Calu3 (cell line): ENCODE results near the gene VWF. TPM values are rescaled to one million over a fixed set of nuclear protein-coding genes. Genes with fewer than 3 reads are reported as not detected.

Experiments used
- BruUV-seq: library from RNA; stranded (reverse); fragments of 400-500 nt; replicated peaks from 2 replicates; lab custom pipeline; 2021; lab: Mats Ljungman, UMichigan
- CTCF ChIA-PET: fragments of 300-600 bp; sonication (Branson Sonifier 250); formaldehyde crosslinking; loops from one replicate; lab custom pipeline; 2022; ENCODE audit warnings: antibody characterized with exemption; lab: Charles Lee
- DNase-seq: peaks from one replicate; pipeline ENCODE4 v3.0.0; 2022
- H3K27ac Mint-ChIP-seq: one replicate; pipeline ENCODE4 v1.8.0; 2022; ENCODE audit warnings: mixed read lengths; ENCODE audit not compliant: unreplicated experiment
- H3K27me3 Mint-ChIP-seq: one replicate; pipeline ENCODE4 v1.8.0; 2022; ENCODE audit warnings: mixed read lengths; ENCODE audit not compliant: unreplicated experiment
- H3K36me3 Mint-ChIP-seq: one replicate; pipeline ENCODE4 v1.8.0; 2022; ENCODE audit warnings: mild to moderate bottlenecking, moderate library complexity, mixed read lengths; ENCODE audit not compliant: insufficient read depth, unreplicated experiment
- H3K4me1 Mint-ChIP-seq: one replicate; pipeline ENCODE4 v1.8.0; 2022; ENCODE audit warnings: mild to moderate bottlenecking, low read depth, mixed read lengths; ENCODE audit not compliant: unreplicated experiment
- H3K4me3 Mint-ChIP-seq: one replicate; pipeline ENCODE4 v1.8.0; 2022; ENCODE audit warnings: mild to moderate bottlenecking, low read depth, moderate library complexity, mixed read lengths; ENCODE audit not compliant: unreplicated experiment
- H3K9me3 Mint-ChIP-seq: one replicate; pipeline ENCODE4 v1.8.0; 2022; ENCODE audit warnings: low read depth, mixed read lengths; ENCODE audit not compliant: unreplicated experiment
- intact Hi-C: fragments of 100-400 bp; cut with micrococcal nuclease; formaldehyde crosslinking; loops from one replicate; pipeline ENCODE4 v1.10.0; 2022; ENCODE audit not compliant: unreplicated experiment
- total RNA-seq: library from RNA; stranded (reverse); gene quantifications from 2 replicates; pipeline ENCODE4 v1.2.3, GENCODE V29; 2022
- TF ChIP-seq, protein P1 (sequence below): fragments of 200-600 bp; IDR thresholded peaks from one replicate; pipeline ENCODE4 v1.8.0; 2022; ENCODE audit warnings: antibody characterized with exemption; ENCODE audit not compliant: unreplicated experiment

VWF gene
- total RNA-seq, 1 experiment from 2014 or later = not detected

DNA sequence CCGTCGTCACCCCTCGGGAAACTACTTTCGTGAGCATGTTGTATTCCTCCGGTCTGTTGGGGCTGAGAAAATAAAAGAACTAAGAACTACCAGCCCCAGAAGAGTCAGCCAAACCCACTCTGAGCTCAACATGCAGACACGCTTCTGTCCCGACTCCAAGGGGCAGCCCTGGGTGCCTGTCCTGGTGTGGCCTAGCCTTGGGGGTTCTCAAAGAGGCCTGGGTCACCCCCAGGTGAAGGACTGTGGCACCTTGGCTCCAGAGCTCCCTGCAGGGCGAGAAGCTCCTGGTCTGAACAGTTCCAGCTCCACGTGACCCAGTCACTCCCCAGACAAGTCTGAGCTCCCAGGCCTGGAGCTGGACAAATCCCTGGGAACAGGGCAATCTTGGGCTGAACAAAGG is 87.0 kb downstream of the VWF start:
- intact Hi-C loops = no loop called here
- no peak overlapping the region for H3K4me3 Mint-ChIP-seq
- DNase-seq = no peak
- H3K4me1 Mint-ChIP-seq = no peaks in the 10 kb centered on the region
- CTCF ChIA-PET = interaction anchor here (0.8 to 4.4 kb wide), 7 partner anchors 18 to 51 kb away, joined by 3 to 88 read pairs (median 4); no protein-coding TSS in a partner anchor
- peaks cover 57% of the 10 kb centered on the region for H3K27me3 Mint-ChIP-seq
- peaks cover 9% of the 10 kb centered on the region for H3K36me3 Mint-ChIP-seq
- no TSS peak for BruUV-seq
- TF ChIP-seq, protein P1, sequence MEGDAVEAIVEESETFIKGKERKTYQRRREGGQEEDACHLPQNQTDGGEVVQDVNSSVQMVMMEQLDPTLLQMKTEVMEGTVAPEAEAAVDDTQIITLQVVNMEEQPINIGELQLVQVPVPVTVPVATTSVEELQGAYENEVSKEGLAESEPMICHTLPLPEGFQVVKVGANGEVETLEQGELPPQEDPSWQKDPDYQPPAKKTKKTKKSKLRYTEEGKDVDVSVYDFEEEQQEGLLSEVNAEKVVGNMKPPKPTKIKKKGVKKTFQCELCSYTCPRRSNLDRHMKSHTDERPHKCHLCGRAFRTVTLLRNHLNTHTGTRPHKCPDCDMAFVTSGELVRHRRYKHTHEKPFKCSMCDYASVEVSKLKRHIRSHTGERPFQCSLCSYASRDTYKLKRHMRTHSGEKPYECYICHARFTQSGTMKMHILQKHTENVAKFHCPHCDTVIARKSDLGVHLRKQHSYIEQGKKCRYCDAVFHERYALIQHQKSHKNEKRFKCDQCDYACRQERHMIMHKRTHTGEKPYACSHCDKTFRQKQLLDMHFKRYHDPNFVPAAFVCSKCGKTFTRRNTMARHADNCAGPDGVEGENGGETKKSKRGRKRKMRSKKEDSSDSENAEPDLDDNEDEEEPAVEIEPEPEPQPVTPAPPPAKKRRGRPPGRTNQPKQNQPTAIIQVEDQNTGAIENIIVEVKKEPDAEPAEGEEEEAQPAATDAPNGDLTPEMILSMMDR = no peak
- H3K9me3 Mint-ChIP-seq = no peaks in the 10 kb centered on the region
- no peak overlapping the region for H3K27ac Mint-ChIP-seq

DNA sequence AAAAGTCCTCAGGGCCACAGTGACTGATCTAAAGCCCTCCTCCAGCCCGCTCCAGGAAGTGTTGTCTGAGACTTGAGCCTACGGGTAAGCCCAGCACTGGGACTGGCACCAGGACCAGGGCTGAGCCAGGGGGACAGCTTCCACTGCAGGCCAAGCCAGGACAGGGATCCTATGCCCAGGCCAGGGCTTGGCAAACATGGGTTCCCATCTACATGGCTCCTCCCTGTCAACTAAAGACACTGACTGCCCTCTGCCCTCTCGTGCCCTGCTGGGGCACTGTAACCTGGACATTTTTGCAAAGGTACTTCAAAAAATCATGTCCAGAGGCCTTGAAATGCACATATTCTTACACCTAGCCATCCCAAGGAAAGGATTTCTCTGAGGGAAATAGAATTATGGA is 88.0 kb downstream of the VWF start:
- Mint-ChIP-seq H3K27me3 (peaks cover 65% of the 10 kb centered on the region), H3K36me3 (peaks cover 9% of the 10 kb centered on the region), H3K9me3 (no peaks in the 10 kb centered on the region), H3K27ac (no peak overlapping the region), H3K4me1 (no peaks in the 10 kb centered on the region), H3K4me3 (no peak overlapping the region)
- TF ChIP-seq, protein P1 = no peak
- intact Hi-C loops = no loop called here
- CTCF ChIA-PET = interaction anchor here (4.4 kb wide), 1 partner anchor 47 kb away, joined by 88 read pairs; no protein-coding TSS in a partner anchor
- DNase-seq = no peak
- no TSS peak for BruUV-seq

DNA sequence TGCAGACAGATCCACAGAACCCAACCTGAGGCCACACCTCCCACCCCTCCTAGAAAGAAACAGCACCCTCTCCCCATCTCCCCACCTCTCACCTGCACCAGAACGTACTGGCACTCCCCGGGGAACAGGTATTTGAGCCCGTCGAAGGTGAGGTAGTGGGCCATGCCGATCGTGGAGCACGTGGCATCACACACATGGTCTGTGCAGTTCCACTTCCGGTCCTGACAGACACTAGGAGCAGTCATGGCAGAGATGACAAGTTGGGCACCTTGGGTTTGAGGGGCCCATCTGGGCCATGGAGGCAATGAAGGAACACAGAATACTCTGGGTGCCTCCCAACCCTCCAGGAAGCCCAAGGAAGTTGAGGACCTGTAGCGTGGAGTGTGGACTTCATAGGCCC is 89.9 kb downstream of the VWF start:
- CTCF ChIA-PET = interaction anchor here (2.3 kb wide), 1 partner anchor 46 kb away, joined by 8 read pairs; no protein-coding TSS in a partner anchor
- intact Hi-C loops = no loop called here
- Mint-ChIP-seq H3K27ac (no peak overlapping the region), H3K36me3 (no peaks in the 10 kb centered on the region), H3K27me3 (peaks cover 67% of the 10 kb centered on the region), H3K9me3 (no peaks in the 10 kb centered on the region), H3K4me1 (no peaks in the 10 kb centered on the region), H3K4me3 (no peak overlapping the region)
- TF ChIP-seq, protein P1 = no peak
- BruUV-seq = no TSS peak
- DNase-seq = no peak

DNA sequence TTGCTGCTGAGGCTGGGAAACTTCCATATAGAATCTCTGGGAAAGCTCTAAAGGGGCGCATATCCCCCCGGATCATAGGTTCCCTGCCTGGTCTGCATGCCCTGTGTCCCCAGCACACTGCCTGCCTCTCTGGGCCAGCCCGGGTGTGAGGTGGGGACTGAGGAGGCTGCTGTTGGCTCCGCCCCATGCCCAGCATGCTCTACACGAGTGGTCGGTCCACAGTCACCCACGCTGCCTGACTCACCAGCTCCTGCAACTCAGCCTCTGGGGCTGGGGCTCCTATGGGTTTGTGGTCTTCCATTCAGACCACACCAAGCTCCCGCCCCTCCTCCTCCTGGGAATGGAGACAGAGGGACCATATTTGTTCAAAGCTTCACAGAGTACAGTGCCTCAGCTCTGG is 90.9 kb downstream of the VWF start:
- Mint-ChIP-seq H3K36me3 (no peaks in the 10 kb centered on the region), H3K9me3 (no peaks in the 10 kb centered on the region), H3K4me3 (no peak overlapping the region), H3K27me3 (peaks cover 69% of the 10 kb centered on the region), H3K27ac (no peak overlapping the region), H3K4me1 (no peaks in the 10 kb centered on the region)
- CTCF ChIA-PET = no interaction called here
- no peak for DNase-seq
- TF ChIP-seq, protein P1 = no peak
- intact Hi-C loops = no loop called here
- BruUV-seq = no TSS peak
